ENCODE measurements around the gene GLI2. TPM values are rescaled to one million over a fixed set of nuclear protein-coding genes. Genes with fewer than 3 reads are reported as not detected.
A peak's percentile ranks its signal among the peaks of the same experiment; 100 is the strongest.

GLI2 gene
- total RNA-seq, 1 donor from 2014 or later, result 42.9 TPM

- peak overlapping the region; percentile 69 for H3K4me3 Mint-ChIP-seq (ENCODE audit: unreplicated experiment)
- Histone ChIP-seq H3K36me3 (ENCODE audit: insufficient read depth, low read length) (no peaks in the 10 kb centered on the region), H3K79me2 (ENCODE audit: insufficient read depth, low read length) (peaks cover 41% of the 10 kb centered on the region), H3K27me3 (ENCODE audit: insufficient read depth, low read length) (no peaks in the 10 kb centered on the region), H3K9me3 (ENCODE audit: insufficient read depth, low read depth, low read length) (no peaks in the 10 kb centered on the region), H3K4me3 (ENCODE audit: insufficient read depth, low read depth, low read length) (peak overlapping the region; percentile 76), H3K9ac (ENCODE audit: low read length) (peak overlapping the region; percentile 90), H3K4me1 (ENCODE audit: insufficient read depth, low read length) (peaks cover 26% of the 10 kb centered on the region), H3K27ac (ENCODE audit: low read depth, low read length) (peak overlapping the region; percentile 54), H2AFZ (ENCODE audit: low read depth, low read length) (peak overlapping the region; percentile 77), H4K20me1 (ENCODE audit: insufficient read depth, low read length) (peaks cover 18% of the 10 kb centered on the region), H3K4me2 (ENCODE audit: low read length) (peak overlapping the region; percentile 92)
- no peak overlapping the region for H3K27ac Mint-ChIP-seq (ENCODE audit: unreplicated experiment)
- TF ChIP-seq EZH2 (IDR thresholded peaks at IDR 0.05; ENCODE audit: insufficient read depth, low read length) (no peak), CTCF (IDR thresholded peaks at IDR 0.05; ENCODE audit: insufficient read depth, low read depth, low read length) (no peak)
- H3K36me3 Mint-ChIP-seq (ENCODE audit: low read depth, unreplicated experiment), result peaks cover 18% of the 10 kb centered on the region
- no peaks in the 10 kb centered on the region for H3K9me3 Mint-ChIP-seq (ENCODE audit: unreplicated experiment)
- H3K27me3 Mint-ChIP-seq (ENCODE audit: low read depth, unreplicated experiment), result no peaks in the 10 kb centered on the region
- DNase-seq (ENCODE audit: low read depth) (no peak), FAIRE-seq (no peak)
- H3K4me1 Mint-ChIP-seq (ENCODE audit: low read depth, unreplicated experiment), result peaks cover 22% of the 10 kb centered on the region
These were observed 577 bp upstream of the GLI2 start for GRCh38 chr2:120734930-120735651.

GRCh38 chr2:120736202-120736623 is 545 bp downstream of the GLI2 start:
- H3K27ac ChIP-seq (ENCODE audit: low read depth, low read length), result peak overlapping the region; percentile 90
- Mint-ChIP-seq H3K9me3 (ENCODE audit: unreplicated experiment) (no peaks in the 10 kb centered on the region), H3K36me3 (ENCODE audit: low read depth, unreplicated experiment) (peaks cover 18% of the 10 kb centered on the region), H3K27ac (ENCODE audit: unreplicated experiment) (peak overlapping the region; percentile 89), H3K4me1 (ENCODE audit: low read depth, unreplicated experiment) (peaks cover 30% of the 10 kb centered on the region), H3K4me3 (ENCODE audit: unreplicated experiment) (peak overlapping the region; percentile 92), H3K27me3 (ENCODE audit: low read depth, unreplicated experiment) (no peaks in the 10 kb centered on the region)
- no peaks in the 10 kb centered on the region for H3K36me3 ChIP-seq (ENCODE audit: insufficient read depth, low read length)
- TF ChIP-seq CTCF (IDR thresholded peaks at IDR 0.05; ENCODE audit: insufficient read depth, low read depth, low read length), result no peak
- TF ChIP-seq EZH2 (IDR thresholded peaks at IDR 0.05; ENCODE audit: insufficient read depth, low read length), result no peak
- no peaks in the 10 kb centered on the region for H3K9me3 ChIP-seq (ENCODE audit: insufficient read depth, low read depth, low read length)
- peak overlapping the region; percentile 92 for H3K4me2 ChIP-seq (ENCODE audit: low read length)
- H3K79me2 ChIP-seq (ENCODE audit: insufficient read depth, low read length), result peaks cover 52% of the 10 kb centered on the region
- no peak for FAIRE-seq
- H3K4me3 ChIP-seq (ENCODE audit: insufficient read depth, low read depth, low read length), result peak overlapping the region; percentile 76
- no peaks in the 10 kb centered on the region for H3K27me3 ChIP-seq (ENCODE audit: insufficient read depth, low read length)
- H4K20me1 ChIP-seq (ENCODE audit: insufficient read depth, low read length), result peaks cover 18% of the 10 kb centered on the region
- no peak for DNase-seq (ENCODE audit: low read depth)
- peaks cover 36% of the 10 kb centered on the region for H3K4me1 ChIP-seq (ENCODE audit: insufficient read depth, low read length)
- H2AFZ ChIP-seq (ENCODE audit: low read depth, low read length), result peak overlapping the region; percentile 62
- peak overlapping the region; percentile 90 for H3K9ac ChIP-seq (ENCODE audit: low read length)

Data from astrocyte (in vitro differentiated cells and primary cell).